Activated CD4-positive, alpha-beta T cell treated with anti-CD3 and anti-CD28 coated beads, Interleukin-2, amount 50 U/mL, for 16 hours (primary cell): ENCODE data around the gene GCSH.
A peak's percentile ranks its signal among the peaks of the same experiment; 100 is the strongest.

Experiments
- DNase-seq: peaks from one replicate; pipeline ENCODE4 v3.0.0-alpha.2; 2020

Gene GCSH

DNA sequence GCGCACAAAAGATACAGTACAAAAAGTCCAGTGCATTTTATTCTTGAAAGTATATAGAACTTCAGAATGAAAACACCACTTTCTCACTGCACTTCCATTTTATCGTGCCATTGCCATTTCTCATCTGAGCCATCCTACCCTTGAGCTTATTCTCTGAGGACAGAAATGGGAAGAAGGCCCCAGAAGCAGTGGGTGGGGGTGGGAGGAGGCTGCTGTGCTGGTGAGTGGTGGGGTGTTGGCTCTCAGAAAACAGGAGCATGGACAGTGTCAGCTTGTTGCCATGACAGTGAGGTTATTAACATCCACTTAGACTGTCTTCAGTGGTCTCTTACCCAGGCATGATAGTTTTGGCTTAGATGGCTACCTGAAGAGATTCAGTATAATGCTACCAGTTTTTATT lies 56.1 kb downstream of the GCSH start:
- no peak for DNase-seq

DNA sequence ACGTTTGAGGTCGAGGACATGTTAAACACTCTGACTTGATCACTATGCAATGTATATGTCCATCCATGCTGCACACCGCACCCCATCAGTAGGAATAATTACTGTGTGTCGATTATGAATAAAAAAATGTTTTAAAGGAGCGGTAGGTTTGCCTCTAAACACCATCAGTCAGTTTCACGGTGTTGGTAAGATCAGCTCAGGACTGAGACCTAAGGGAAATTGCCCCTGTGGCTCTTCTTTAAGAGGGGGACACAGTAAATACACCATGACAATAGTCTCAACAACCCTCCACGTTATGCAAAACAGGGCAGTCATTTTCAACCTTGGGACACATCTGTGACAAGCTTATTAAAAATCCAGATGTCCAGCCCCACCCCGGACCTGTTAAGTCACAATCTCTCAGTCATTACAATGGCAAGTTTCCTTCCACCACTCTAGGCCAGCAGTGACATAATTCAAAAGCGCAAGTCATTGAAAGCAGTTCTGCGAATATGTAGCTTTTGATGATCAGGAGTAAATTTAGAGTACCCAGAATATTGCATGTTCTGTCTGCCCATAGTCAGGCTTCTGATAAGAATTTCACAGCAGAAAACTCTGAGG lies 59.3 kb downstream of the GCSH start:
- peak; percentile 5 for DNase-seq

DNA sequence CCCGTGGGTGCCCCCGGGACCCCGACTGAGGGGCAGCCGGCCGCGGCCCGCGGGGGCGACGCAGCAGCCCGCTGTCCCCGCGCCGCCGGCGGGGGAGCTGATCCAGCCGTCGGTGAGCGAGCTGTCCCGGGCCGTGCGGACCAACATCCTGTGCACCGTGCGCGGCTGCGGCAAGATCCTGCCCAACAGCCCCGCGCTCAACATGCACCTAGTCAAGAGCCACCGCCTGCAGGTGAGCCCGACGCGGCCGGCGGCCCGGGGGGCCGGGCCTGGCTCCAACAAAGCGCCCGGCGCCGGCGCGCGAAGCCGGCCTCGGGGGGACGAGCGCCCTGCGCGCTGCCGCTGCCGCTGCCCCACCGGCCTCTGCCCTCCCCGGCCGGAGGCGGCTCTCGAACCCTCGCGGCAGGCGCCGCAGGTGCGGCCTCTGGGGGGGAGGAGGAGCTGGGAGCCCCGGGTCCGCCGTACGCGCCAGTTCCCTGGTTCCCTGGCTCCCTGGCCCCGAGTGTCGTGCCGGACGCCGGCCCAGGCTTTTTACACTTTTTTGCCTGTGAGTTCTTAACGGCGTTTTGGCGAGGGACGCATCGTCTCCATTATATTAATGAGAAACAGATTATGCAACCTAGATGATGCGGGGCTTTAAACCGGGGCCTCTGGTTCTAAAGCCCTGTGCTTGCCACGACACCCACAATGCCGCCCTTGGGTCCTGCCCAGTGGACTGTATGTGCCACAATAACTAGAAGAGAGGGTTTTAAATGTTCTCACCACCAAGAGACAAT lies 60.0 kb downstream of the GCSH start:
- peak; percentile 36 for DNase-seq

DNA sequence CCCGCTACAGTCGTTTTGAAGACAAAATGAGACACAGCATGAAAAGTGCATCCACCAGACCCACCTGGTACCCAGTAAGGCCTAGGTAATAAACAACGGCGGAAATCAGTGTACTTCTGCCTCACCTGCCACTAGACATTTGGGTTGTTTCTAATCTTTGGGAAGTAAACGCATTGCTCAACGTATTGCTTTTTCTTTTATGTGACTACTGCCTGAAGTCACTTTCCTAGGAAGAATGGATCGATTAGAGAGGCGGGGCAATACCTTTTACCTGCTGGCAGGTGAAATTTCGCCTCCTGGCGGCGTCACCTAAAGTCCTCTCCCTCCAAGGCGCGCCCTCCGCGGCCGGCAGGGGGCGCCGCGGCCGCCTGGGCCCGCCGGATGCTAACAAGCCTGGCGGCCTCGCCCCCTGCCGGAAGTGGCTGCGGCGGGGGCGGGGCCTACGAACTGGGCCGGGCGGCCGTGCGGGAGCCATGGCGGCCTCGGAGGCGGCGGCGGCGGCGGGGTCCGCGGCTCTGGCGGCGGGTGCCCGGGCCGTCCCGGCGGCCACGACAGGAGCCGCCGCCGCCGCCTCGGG lies 60.7 kb downstream of the GCSH start, which contains the start of gene ATMIN:
TSS of gene ATMIN (plus strand) at position 445 of the 577 bp plus-strand sequence. CDS start at position 474, 29 bp downstream.
- peak; percentile 86 for DNase-seq
